Keratinocyte (primary cell): Measurements from ENCODE around the gene MLPH. TPM values are rescaled to one million over a fixed set of nuclear protein-coding genes. Genes with fewer than 3 reads are reported as not detected.

Experiments used
- DNase-seq: peaks from one replicate; pipeline ENCODE4 v3.0.0-alpha.2; 2011; ENCODE audit warnings: low read depth, missing footprints, low spot score
- FAIRE-seq: peaks from 2 replicates; lab custom pipeline; 2011; peaks lifted over from hg19 to GRCh38; lab: Jason Lieb, UNC
- H2AFZ ChIP-seq: 2 replicates; pipeline ENCODE4 v1.6.0; 2012; ENCODE audit warnings: low read length, control low read depth, inconsistent platforms; ENCODE audit not compliant: control insufficient read depth
- H3K27ac ChIP-seq: 2 replicates; pipeline ENCODE4 v1.5.1; 2011; ENCODE audit warnings: low read length; ENCODE audit not compliant: control insufficient read depth, insufficient read depth
- H3K27me3 ChIP-seq: 3 replicates; pipeline ENCODE4 v1.6.0; 2011; ENCODE audit warnings: low read length; ENCODE audit not compliant: control insufficient read depth, insufficient read depth; ENCODE audit errors: extremely low read depth
- H3K36me3 ChIP-seq, 2 experiments: 2 replicates in 1 of 2; 3 replicates in 1 of 2; pipeline ENCODE4 v1.5.1; 2011; ENCODE audit warnings: low read length in 2 of 2, mild to moderate bottlenecking in 1 of 2; ENCODE audit not compliant: control insufficient read depth in 2 of 2, insufficient read depth in 2 of 2; ENCODE audit errors: extremely low read depth in 1 of 2
- H3K4me1 ChIP-seq: 3 replicates; pipeline ENCODE4 v1.5.1; 2011; ENCODE audit warnings: low read length; ENCODE audit not compliant: control insufficient read depth, insufficient read depth; ENCODE audit errors: extremely low read depth
- H3K4me2 ChIP-seq: 3 replicates; pipeline ENCODE4 v1.6.0; 2011; ENCODE audit warnings: low read depth, low read length; ENCODE audit not compliant: control insufficient read depth, insufficient read depth; ENCODE audit errors: extremely low read depth
- H3K4me3 ChIP-seq, 3 experiments: fragments of 200-600 bp in 1 of 3; sonication (generic) in 1 of 3; 2 replicates in 2 of 3; 3 replicates in 1 of 3; pipeline ENCODE4 v1.5.1; 2011 to 2016; ENCODE audit warnings: low read length in 3 of 3, mild to moderate bottlenecking in 3 of 3, control low read depth in 2 of 3, inconsistent platforms in 1 of 3, low read depth in 1 of 3, mixed read lengths in 1 of 3, mixed run types in 1 of 3, moderate library complexity in 1 of 3; ENCODE audit not compliant: control insufficient read depth in 2 of 3, insufficient read depth in 2 of 3; ENCODE audit errors: extremely low read depth in 1 of 3
- H3K79me2 ChIP-seq: 2 replicates; pipeline ENCODE4 v1.6.0; 2012; ENCODE audit warnings: low read length; ENCODE audit not compliant: control insufficient read depth, insufficient read depth
- H3K9ac ChIP-seq: 3 replicates; pipeline ENCODE4 v1.6.0; 2011; ENCODE audit warnings: low read length; ENCODE audit not compliant: control insufficient read depth, insufficient read depth; ENCODE audit errors: extremely low read depth
- H3K9me1 ChIP-seq: 3 replicates; pipeline ENCODE4 v1.6.0; 2011; ENCODE audit warnings: low read length; ENCODE audit not compliant: control insufficient read depth, insufficient read depth; ENCODE audit errors: extremely low read depth
- H3K9me3 ChIP-seq: 2 replicates; pipeline ENCODE4 v1.5.1; 2012; ENCODE audit warnings: low read depth, low read length; ENCODE audit not compliant: control insufficient read depth
- H4K20me1 ChIP-seq: 3 replicates; pipeline ENCODE4 v1.6.0; 2011; ENCODE audit warnings: low read length; ENCODE audit not compliant: control insufficient read depth, insufficient read depth; ENCODE audit errors: extremely low read depth
- CTCF ChIP-seq, 3 experiments: IDR thresholded peaks in 1 of 3; conservative IDR thresholded peaks in 1 of 3; optimal IDR thresholded peaks in 1 of 3; 2 replicates in 2 of 3; 3 replicates in 1 of 3; pipeline versions ENCODE3 to v1.5.1; 2011; ENCODE audit warnings: low read length in 3 of 3, mild to moderate bottlenecking in 3 of 3, moderate library complexity in 2 of 3, control low read depth in 1 of 3, inconsistent platforms in 1 of 3; ENCODE audit not compliant: insufficient read depth in 2 of 3; ENCODE audit errors: extremely low read depth in 1 of 3
- EZH2 ChIP-seq: IDR thresholded peaks from one replicate; pipeline ENCODE4 v1.6.1; 2012; ENCODE audit warnings: inconsistent platforms, mild to moderate bottlenecking, low read length, moderate library complexity
- dilution Hi-C: fragments of 300-500 bp; cut with MboI; formaldehyde crosslinking; loops from one replicate; pipeline ENCODE4 v1.7.0; 2020; ENCODE audit warnings: low sequenced_read_pairs; ENCODE audit not compliant: extremely low pct_ligation_motif_present
- polyA plus RNA-seq, 5 experiments: library from polyadenylated mRNA; depleted of rRNA in 3 of 5; stranded (reverse) in 3 of 5; stranded (forward) in 1 of 5; unstranded in 1 of 5; fragments of >200 nt; gene quantifications; 1 replicate in 1 of 5; 2 replicates in 3 of 5; 3 replicates in 1 of 5; pipeline versions ENCODE4 v1.2.1 to v1.2.3, GENCODE V29; 2011 to 2012; ENCODE audit warnings: missing spikeins in 2 of 5, low read depth in 1 of 5, low replicate concordance in 1 of 5

The MLPH gene
- polyA plus RNA-seq, 1 donor (not counting 4 experiments of a cell fraction or from before 2014, with no cell fraction given): 0.67 TPM

GRCh38 chr2:237546040-237546875 is 59.2 kb downstream of the MLPH start:
- H3K9me1 ChIP-seq: peaks cover 1% of the 10 kb centered on the region
- no peak for FAIRE-seq
- H3K4me3 ChIP-seq: no peak overlapping the region
- H3K4me2 ChIP-seq: no peak overlapping the region
- DNase-seq: no peak
- no peaks in the 10 kb centered on the region for H4K20me1 ChIP-seq
- H3K9ac ChIP-seq: no peak overlapping the region
- dilution Hi-C loops: no loop called here
- no peaks in the 10 kb centered on the region for H3K36me3 ChIP-seq
- H3K9me3 ChIP-seq: no peaks in the 10 kb centered on the region
- no peak for TF ChIP-seq CTCF (optimal IDR thresholded peaks at IDR 0.05 in 1 of 3, IDR thresholded peaks at IDR 0.05 in 1 of 3, conservative IDR thresholded peaks at IDR 0.05 in 1 of 3; ENCODE audit: extremely low read depth in 1 of 3, insufficient read depth in 2 of 3, low read length in 3 of 3)
- H3K79me2 ChIP-seq: no peaks in the 10 kb centered on the region
- H3K4me1 ChIP-seq: peaks cover 2% of the 10 kb centered on the region
- H3K27ac ChIP-seq: no peak overlapping the region
- H2AFZ ChIP-seq: no peak overlapping the region
- peaks cover 11% of the 10 kb centered on the region for H3K27me3 ChIP-seq

GRCh38 chr2:237546876-237547395 is 59.9 kb downstream of the MLPH start:
- TF ChIP-seq CTCF (optimal IDR thresholded peaks at IDR 0.05 in 1 of 3, IDR thresholded peaks at IDR 0.05 in 1 of 3, conservative IDR thresholded peaks at IDR 0.05 in 1 of 3; ENCODE audit: extremely low read depth in 1 of 3, insufficient read depth in 2 of 3, low read length in 3 of 3) (no peak), EZH2 (no peak)
- H3K4me2 ChIP-seq: no peak overlapping the region
- no peak overlapping the region for H2AFZ ChIP-seq
- H3K27me3 ChIP-seq: peaks cover 12% of the 10 kb centered on the region
- no peak overlapping the region for H3K9ac ChIP-seq
- H3K4me3 ChIP-seq: no peak overlapping the region
- DNase-seq (no peak), FAIRE-seq (no peak)
- H3K9me3 ChIP-seq: no peaks in the 10 kb centered on the region
- H3K27ac ChIP-seq: no peak overlapping the region
- peaks cover 2% of the 10 kb centered on the region for H3K4me1 ChIP-seq
- no peaks in the 10 kb centered on the region for H3K9me1 ChIP-seq
- no peaks in the 10 kb centered on the region for H4K20me1 ChIP-seq
- dilution Hi-C loops: no loop called here
- no peaks in the 10 kb centered on the region for H3K36me3 ChIP-seq
- no peaks in the 10 kb centered on the region for H3K79me2 ChIP-seq
